Skeletal muscle tissue (tissue), 4 donors: ENCODE results near the gene KRT85. TPM values are rescaled to one million over a fixed set of nuclear protein-coding genes. Genes with fewer than 3 reads are reported as not detected.

Source experiments
- H3K27ac ChIP-seq: one replicate; pipeline ENCODE4 v1.7.0; 2013; ENCODE audit warnings: mild to moderate bottlenecking, low read depth, low read length, inconsistent platforms
- H3K27me3 ChIP-seq, 3 donors: one replicate each; pipeline ENCODE4 v1.7.0; 2013; ENCODE audit warnings: low read length in 3 of 3; ENCODE audit not compliant: control insufficient read depth in 3 of 3, insufficient read depth in 3 of 3
- H3K36me3 ChIP-seq, 3 donors: one replicate each; pipeline ENCODE4 v1.7.0; 2013; ENCODE audit warnings: low read length in 3 of 3; ENCODE audit not compliant: control insufficient read depth in 3 of 3, insufficient read depth in 3 of 3
- H3K4me1 ChIP-seq, 3 donors: one replicate each; pipeline ENCODE4 v1.7.0; 2013; ENCODE audit warnings: low read length in 3 of 3, mild to moderate bottlenecking in 3 of 3; ENCODE audit not compliant: control insufficient read depth in 3 of 3, insufficient read depth in 3 of 3
- H3K4me3 ChIP-seq, 3 donors: one replicate each; pipeline ENCODE4 v1.7.0; 2013; ENCODE audit warnings: low read length in 3 of 3
- H3K9ac ChIP-seq, 3 donors: one replicate each; pipeline ENCODE4 v1.7.0; 2013; ENCODE audit warnings: low read length in 3 of 3, mild to moderate bottlenecking in 3 of 3, moderate library complexity in 2 of 3, low read depth in 1 of 3
- H3K9me3 ChIP-seq, 3 donors: one replicate each; pipeline ENCODE4 v1.7.0; 2013; ENCODE audit warnings: low read length in 3 of 3; ENCODE audit not compliant: control insufficient read depth in 3 of 3
- total RNA-seq: library from RNA; depleted of rRNA; stranded (reverse); fragments of >200 nt; gene quantifications from one replicate; pipeline ENCODE4 v1.2.3, GENCODE V29; 2014
- donor health status: Osteomylitis.

The KRT85 gene
- total RNA-seq, 1 donor from 2014 or later, result 0.52 TPM

GRCh38 chr12:52369809-52370208, 2.5 kb upstream of the KRT85 start:
- no peak overlapping the region for H3K27ac ChIP-seq
- H3K36me3 ChIP-seq, result no peaks in the 10 kb centered on the region
- H3K9me3 ChIP-seq, result no peaks in the 10 kb centered on the region
- H3K27me3 ChIP-seq, result peaks cover 0 to 21% (median 12%) of the 10 kb centered on the region in 3 donors
- no peak overlapping the region for H3K9ac ChIP-seq
- H3K4me1 ChIP-seq, result peaks cover 3 to 6% (median 4%) of the 10 kb centered on the region in 3 donors
- H3K4me3 ChIP-seq, result no peak overlapping the region

- no peak overlapping the region for H3K27ac ChIP-seq
- peaks cover 3 to 24% (median 15%) of the 10 kb centered on the region in 3 donors for H3K27me3 ChIP-seq
- H3K36me3 ChIP-seq, result no peaks in the 10 kb centered on the region
- H3K4me1 ChIP-seq, result peaks cover 3 to 6% (median 4%) of the 10 kb centered on the region in 3 donors
- H3K9ac ChIP-seq, result no peak overlapping the region
- H3K9me3 ChIP-seq, result no peaks in the 10 kb centered on the region
- H3K4me3 ChIP-seq, result no peak overlapping the region
Observed at GRCh38 chr12:52369211-52369610, 1.9 kb upstream of the KRT85 start.

GRCh38 chr12:52368508-52368907, 1.2 kb upstream of the KRT85 start:
- H3K27me3 ChIP-seq, result peaks cover 3 to 30% (median 16%) of the 10 kb centered on the region in 3 donors
- no peaks in the 10 kb centered on the region for H3K36me3 ChIP-seq
- no peak overlapping the region for H3K4me3 ChIP-seq
- H3K4me1 ChIP-seq, result peaks cover 3 to 6% (median 4%) of the 10 kb centered on the region in 3 donors
- H3K9me3 ChIP-seq, result no peaks in the 10 kb centered on the region
- H3K27ac ChIP-seq, result no peak overlapping the region
- no peak overlapping the region for H3K9ac ChIP-seq

DNA sequence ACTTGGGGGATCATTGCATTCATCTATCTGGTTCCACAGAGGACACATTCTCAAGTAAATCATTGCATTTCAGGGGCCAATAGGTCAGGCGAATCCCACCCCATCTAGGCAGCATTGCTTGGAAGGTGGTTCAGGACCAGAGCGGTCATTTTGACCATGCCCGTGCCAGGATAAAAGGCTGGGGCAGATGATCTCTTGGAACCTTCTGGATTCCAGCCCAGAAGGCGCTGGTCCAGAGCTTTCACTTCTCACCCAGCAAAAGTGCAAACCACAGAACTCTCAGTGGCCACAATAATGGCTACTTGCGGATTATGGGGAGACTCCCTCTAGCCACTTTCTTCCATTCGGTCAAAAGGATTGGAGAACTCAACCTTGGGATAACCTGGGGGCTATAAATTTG, 595 bp upstream of the KRT85 start:
- no peak overlapping the region for H3K27ac ChIP-seq
- peaks cover 3 to 6% (median 4%) of the 10 kb centered on the region in 3 donors for H3K4me1 ChIP-seq
- no peak overlapping the region for H3K4me3 ChIP-seq
- no peaks in the 10 kb centered on the region for H3K9me3 ChIP-seq
- H3K9ac ChIP-seq, result no peak overlapping the region
- H3K36me3 ChIP-seq, result no peaks in the 10 kb centered on the region
- H3K27me3 ChIP-seq, result peaks cover 3 to 33% (median 22%) of the 10 kb centered on the region in 3 donors

DNA sequence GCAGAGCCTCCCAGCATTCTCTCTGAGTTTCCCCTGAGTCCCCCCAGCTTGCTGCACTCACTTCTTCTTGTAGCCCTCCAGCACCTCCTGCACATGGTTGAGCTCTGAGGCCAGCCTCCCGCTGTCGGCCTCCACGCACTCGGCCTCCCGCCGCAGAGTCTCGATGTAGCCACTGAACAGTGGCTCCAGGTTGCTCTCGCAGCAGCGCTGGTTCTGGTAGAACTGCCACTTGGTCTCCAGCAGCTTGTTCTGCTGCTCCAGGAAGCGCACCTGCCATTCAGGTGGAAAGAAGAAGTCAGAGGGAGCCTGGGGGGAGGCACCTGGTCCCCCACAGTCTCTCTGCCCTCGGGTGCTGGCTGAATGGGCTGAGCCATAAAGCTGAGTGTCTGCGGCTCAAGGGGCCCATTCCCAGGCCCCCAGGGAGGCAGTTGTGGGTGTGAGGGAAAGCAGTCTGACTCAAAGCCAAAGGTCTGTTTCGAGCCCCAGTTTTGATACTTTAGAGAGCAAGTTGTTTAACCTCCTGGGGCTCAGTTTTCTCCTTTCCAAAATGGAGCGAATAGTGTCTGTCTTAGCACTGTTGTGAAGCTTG, 2.3 kb downstream of the KRT85 start:
- no peaks in the 10 kb centered on the region for H3K36me3 ChIP-seq
- no peak overlapping the region for H3K4me3 ChIP-seq
- H3K4me1 ChIP-seq, result peaks cover 0 to 10% (median 4%) of the 10 kb centered on the region in 3 donors
- H3K9ac ChIP-seq, result no peak overlapping the region
- H3K27me3 ChIP-seq, result peaks cover 3 to 27% (median 18%) of the 10 kb centered on the region in 3 donors
- H3K27ac ChIP-seq, result no peak overlapping the region
- no peaks in the 10 kb centered on the region for H3K9me3 ChIP-seq

DNA sequence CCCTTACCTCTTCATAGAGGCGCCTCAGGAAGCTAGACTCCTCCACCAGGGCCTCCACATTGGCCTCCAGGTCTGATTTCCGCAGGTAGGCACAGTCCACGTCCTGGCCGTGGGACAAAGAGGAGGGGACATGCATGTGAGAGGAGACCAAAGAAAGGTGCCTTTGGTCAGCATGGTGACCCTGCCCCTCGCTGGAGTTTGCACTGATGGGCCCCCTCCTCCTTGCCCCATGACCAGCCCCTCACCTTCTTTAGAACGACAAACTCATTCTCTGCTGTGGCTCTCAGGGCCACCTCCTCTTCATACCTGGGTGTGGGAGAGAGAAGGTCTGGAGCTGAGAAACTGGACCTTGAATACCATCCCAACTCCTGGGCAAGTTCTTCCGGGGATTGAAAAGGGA, 3.2 kb downstream of the KRT85 start:
- Histone ChIP-seq H3K4me1 (peaks cover 0 to 10% (median 4%) of the 10 kb centered on the region in 3 donors), H3K9me3 (no peaks in the 10 kb centered on the region), H3K27ac (no peak overlapping the region), H3K27me3 (peaks cover 3 to 27% (median 17%) of the 10 kb centered on the region in 3 donors), H3K36me3 (no peaks in the 10 kb centered on the region), H3K4me3 (no peak overlapping the region), H3K9ac (no peak overlapping the region)

DNA sequence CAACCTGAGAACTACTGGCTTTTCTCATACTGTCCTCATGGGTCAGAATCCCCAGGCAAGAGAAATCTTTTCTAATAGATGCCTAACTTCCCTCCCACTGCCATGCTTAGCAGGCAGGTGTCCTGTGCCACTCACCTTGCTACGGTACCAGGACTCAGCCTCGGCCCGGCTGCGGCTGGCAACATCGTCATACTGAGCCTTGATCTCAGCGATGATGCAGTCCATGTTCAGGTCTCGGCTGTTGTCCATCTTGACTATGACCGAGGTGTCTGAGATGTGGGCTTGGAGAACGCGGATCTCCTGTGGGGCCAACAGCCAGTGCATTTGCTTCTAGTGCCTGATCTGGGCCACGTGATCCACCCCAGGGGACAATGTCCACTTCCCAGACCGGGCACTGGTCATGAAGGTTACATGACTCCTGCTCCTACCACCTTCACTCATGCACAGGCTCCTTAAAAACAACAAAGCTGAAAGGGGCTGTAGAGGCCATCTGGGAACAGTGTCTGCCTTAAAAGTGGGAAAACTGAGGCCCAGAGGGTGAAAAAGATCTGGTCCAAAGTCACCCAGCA, 4.1 kb downstream of the KRT85 start:
- Histone ChIP-seq H3K4me1 (peaks cover 0 to 10% (median 4%) of the 10 kb centered on the region in 3 donors), H3K4me3 (no peak overlapping the region), H3K9me3 (no peaks in the 10 kb centered on the region), H3K27ac (no peak overlapping the region), H3K27me3 (peaks cover 3 to 27% (median 17%) of the 10 kb centered on the region in 3 donors), H3K9ac (no peak overlapping the region), H3K36me3 (no peaks in the 10 kb centered on the region)

- H3K27me3 ChIP-seq, result peaks cover 3 to 25% (median 21%) of the 10 kb centered on the region in 3 donors
- H3K9ac ChIP-seq, result no peak overlapping the region
- no peaks in the 10 kb centered on the region for H3K9me3 ChIP-seq
- no peak overlapping the region for H3K4me3 ChIP-seq
- no peak overlapping the region for H3K27ac ChIP-seq
- no peaks in the 10 kb centered on the region for H3K36me3 ChIP-seq
- H3K4me1 ChIP-seq, result peaks cover 0 to 10% (median 4%) of the 10 kb centered on the region in 3 donors
Observed at GRCh38 chr12:52362118-52362726, 5.1 kb downstream of the KRT85 start.

GRCh38 chr12:52361553-52361952, 5.7 kb downstream of the KRT85 start:
- H3K27ac ChIP-seq, result no peak overlapping the region
- H3K9ac ChIP-seq, result no peak overlapping the region
- H3K36me3 ChIP-seq, result no peaks in the 10 kb centered on the region
- H3K27me3 ChIP-seq, result peaks cover 3 to 26% (median 24%) of the 10 kb centered on the region in 3 donors
- peaks cover 0 to 10% (median 4%) of the 10 kb centered on the region in 3 donors for H3K4me1 ChIP-seq
- H3K9me3 ChIP-seq, result no peaks in the 10 kb centered on the region
- no peak overlapping the region for H3K4me3 ChIP-seq

DNA sequence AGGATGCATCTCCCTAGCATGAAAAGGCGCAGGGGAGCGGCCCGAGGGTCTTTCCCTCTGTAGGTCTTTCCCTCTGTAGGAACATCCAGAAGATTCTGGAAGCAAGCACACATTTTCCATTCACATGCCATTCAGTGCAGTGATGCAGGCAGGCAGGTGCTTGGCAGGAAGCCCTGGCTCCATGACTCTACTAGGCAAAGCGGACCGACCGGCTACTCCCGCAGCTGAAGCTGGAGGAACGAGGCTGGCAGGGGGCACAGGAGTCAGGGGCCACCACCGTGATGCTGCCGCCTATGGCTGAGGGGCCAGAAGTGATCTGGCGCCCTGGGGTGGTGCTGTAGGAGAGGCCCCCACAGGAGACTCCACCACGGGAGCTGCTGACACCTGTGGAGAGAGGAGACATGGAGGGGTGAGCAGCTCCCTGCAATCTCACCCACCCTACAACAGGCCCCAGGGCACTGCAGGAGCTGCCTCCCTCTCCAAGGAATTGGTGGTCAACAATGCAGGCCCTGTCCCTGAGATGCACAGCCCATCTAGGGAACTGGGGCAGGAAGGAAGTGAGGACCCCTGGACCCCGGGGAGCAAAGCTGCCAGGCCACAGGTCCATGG, 6.5 kb downstream of the KRT85 start:
- H3K4me3 ChIP-seq, result no peak overlapping the region
- peaks cover 0 to 10% (median 4%) of the 10 kb centered on the region in 3 donors for H3K4me1 ChIP-seq
- H3K27ac ChIP-seq, result no peak overlapping the region
- no peaks in the 10 kb centered on the region for H3K9me3 ChIP-seq
- H3K9ac ChIP-seq, result no peak overlapping the region
- H3K27me3 ChIP-seq, result peaks cover 3 to 25% (median 24%) of the 10 kb centered on the region in 3 donors
- H3K36me3 ChIP-seq, result no peaks in the 10 kb centered on the region
